Tibial nerve (tissue), 4 donors: Measurements from ENCODE around the gene TRAK1. TPM values are rescaled to one million over a fixed set of nuclear protein-coding genes. Genes with fewer than 3 reads are reported as not detected.
A peak's percentile ranks its signal among the peaks of the same experiment; 100 is the strongest.
"Not testable (repeated sequence)": the region's sequence is repeated elsewhere in the genome, so short reads cannot be mapped to it uniquely, and the experiment has no call there.

Source experiments
- DNase-seq, 2 donors: peaks; one replicate each; pipeline ENCODE4 v3.0.0-alpha.2; 2019; ENCODE audit warnings: low spot score in 2 of 2
- H3K27ac ChIP-seq, 4 donors: fragments of 200-600 bp; sonication (generic) in 3 of 4; one replicate each; pipeline ENCODE4 v1.5.1; 2017 to 2019; ENCODE audit warnings: mild to moderate bottlenecking in 1 of 4
- H3K27me3 ChIP-seq, 2 donors: fragments of 200-600 bp; sonication (generic) in 1 of 2; one replicate each; pipeline versions ENCODE4 v1.5.1 to v1.6.0; 2017 to 2019
- H3K36me3 ChIP-seq, 3 donors: fragments of 200-600 bp; sonication (generic); one replicate each; pipeline ENCODE4 v1.5.1; 2018 to 2019
- H3K4me1 ChIP-seq, 4 donors: fragments of 200-600 bp; sonication (generic) in 3 of 4; one replicate each; pipeline ENCODE4 v1.5.1; 2017 to 2019
- H3K4me3 ChIP-seq, 4 donors: fragments of 200-600 bp; sonication (generic) in 3 of 4; one replicate each; pipeline ENCODE4 v1.5.1; 2017 to 2019; ENCODE audit warnings: mild to moderate bottlenecking in 1 of 4, moderate library complexity in 1 of 4
- H3K9me3 ChIP-seq, 4 donors: fragments of 200-600 bp; sonication (generic) in 3 of 4; one replicate each; pipeline ENCODE4 v1.5.1; 2017 to 2019
- CTCF ChIP-seq, 5 experiments: fragments of 200-600 bp in 3 of 5; fragments of 450-650 bp in 2 of 5; sonication (generic) in 3 of 5; IDR thresholded peaks; one replicate each; pipeline ENCODE4 v1.5.1; 2016 to 2019; ENCODE audit warnings: antibody characterized with exemption in 5 of 5, mild to moderate bottlenecking in 3 of 5, moderate library complexity in 2 of 5
- EP300 ChIP-seq, 2 donors: sonication (generic); formaldehyde crosslinking; IDR thresholded peaks; one replicate each; pipeline ENCODE4 v1.6.1; 2017; ENCODE audit warnings: antibody characterized with exemption in 2 of 2, mild to moderate bottlenecking in 1 of 2
- POLR2A ChIP-seq, 2 donors: fragments of 450-650 bp; IDR thresholded peaks; one replicate each; pipeline ENCODE4 v1.6.1; 2017; ENCODE audit warnings: antibody characterized with exemption in 2 of 2, mild to moderate bottlenecking in 2 of 2, moderate library complexity in 2 of 2
- WGBS, 2 donors: methylation state at CpG; one replicate each; pipeline ENCODE4 v1.1.5; 2018; 5-methylcytosine and 5-hydroxymethylcytosine counted together
- total RNA-seq, 4 donors: library from RNA; depleted of rRNA; stranded (reverse); fragments of >200 nt; gene quantifications; one replicate each; pipeline ENCODE4 v1.1.0, GENCODE V29; 2016

The TRAK1 gene
- total RNA-seq, 4 donors from 2014 or later, result 28.6 to 68.1 (median 35.5) TPM

GRCh38 chr3:42102571-42102970 is 11.4 kb downstream of the TRAK1 start:
- DNase-seq, result no peak
- H3K4me3 ChIP-seq, result no peak overlapping the region
- peaks cover 2 to 58% (median 24%) of the 10 kb centered on the region in 4 donors for H3K4me1 ChIP-seq
- H3K27ac ChIP-seq, result peak overlapping the region in 2 of 4 donors; percentile 79 to 83
- TF ChIP-seq EP300 (IDR thresholded peaks at IDR 0.05) (no peak), POLR2A (IDR thresholded peaks at IDR 0.05) (no peak), CTCF (IDR thresholded peaks at IDR 0.05) (no peak)
- H3K36me3 ChIP-seq, result peaks cover 0 to 15% (median 2%) of the 10 kb centered on the region in 3 donors
- WGBS, 2 donors, result 43 to 55% methylated on average over 6 of the region's 6 CpGs
- no peaks in the 10 kb centered on the region for H3K9me3 ChIP-seq
- no peaks in the 10 kb centered on the region for H3K27me3 ChIP-seq

- H3K9me3 ChIP-seq, H3K27me3 ChIP-seq, H3K4me3 ChIP-seq, DNase-seq, H3K27ac ChIP-seq: not testable (repeated sequence)
- peaks cover 0 to 15% (median 2%) of the 10 kb centered on the region in 3 donors for H3K36me3 ChIP-seq
- peaks cover 2 to 43% (median 13%) of the 10 kb centered on the region in 4 donors for H3K4me1 ChIP-seq
- 92% methylated on average over 15 of the region's 15 CpGs for WGBS, 2 donors
Measured at GRCh38 chr3:42103921-42104665, 12.9 kb downstream of the TRAK1 start.

GRCh38 chr3:42105994-42106393 is 14.8 kb downstream of the TRAK1 start:
- Histone ChIP-seq H3K4me1 (peaks cover 0 to 24% (median 6%) of the 10 kb centered on the region in 4 donors), H3K36me3 (peaks cover 0 to 15% (median 2%) of the 10 kb centered on the region in 3 donors)
- H3K27ac ChIP-seq, H3K9me3 ChIP-seq, DNase-seq, H3K27me3 ChIP-seq, H3K4me3 ChIP-seq: not testable (repeated sequence)
- 79 to 87% methylated on average over 1 to 2 of the region's 2 CpGs for WGBS, 2 donors

- DNase-seq, result no peak
- TF ChIP-seq CTCF (IDR thresholded peaks at IDR 0.05) (no peak), POLR2A (IDR thresholded peaks at IDR 0.05) (no peak), EP300 (IDR thresholded peaks at IDR 0.05) (no peak)
- H3K36me3 ChIP-seq, result peaks cover 0 to 15% (median 2%) of the 10 kb centered on the region in 3 donors
- no peak overlapping the region for H3K4me3 ChIP-seq
- peaks cover 0 to 18% (median 1%) of the 10 kb centered on the region in 4 donors for H3K4me1 ChIP-seq
- no peaks in the 10 kb centered on the region for H3K9me3 ChIP-seq
- no peaks in the 10 kb centered on the region for H3K27me3 ChIP-seq
- H3K27ac ChIP-seq, result peak overlapping the region in 1 of 4 donors; percentile 33
Measured at GRCh38 chr3:42106646-42107045, 15.5 kb downstream of the TRAK1 start.

- Histone ChIP-seq H3K9me3 (no peaks in the 10 kb centered on the region), H3K4me3 (no peak overlapping the region), H3K27me3 (no peaks in the 10 kb centered on the region), H3K4me1 (peaks cover 0 to 16% (median 0%) of the 10 kb centered on the region in 4 donors), H3K27ac (no peak overlapping the region), H3K36me3 (peaks cover 0 to 4% (median 0%) of the 10 kb centered on the region in 3 donors)
- DNase-seq, result no peak
- 84 to 88% methylated on average over 3 of the region's 3 CpGs for WGBS, 2 donors
- TF ChIP-seq EP300 (IDR thresholded peaks at IDR 0.05) (no peak), POLR2A (IDR thresholded peaks at IDR 0.05) (no peak), CTCF (IDR thresholded peaks at IDR 0.05) (no peak)
Measured at GRCh38 chr3:42110631-42111030, 19.5 kb downstream of the TRAK1 start.

GRCh38 chr3:42114130-42114725 is 23.1 kb downstream of the TRAK1 start:
- no peak for DNase-seq
- WGBS, 2 donors, result 64 to 67% methylated on average over 4 of the region's 4 CpGs

More at GRCh38 chr3:42114130-42114725, 23.1 kb downstream of the TRAK1 start:
- Histone ChIP-seq H3K27me3 (no peaks in the 10 kb centered on the region), H3K9me3 (no peaks in the 10 kb centered on the region), H3K4me3 (no peak overlapping the region), H3K36me3 (peaks cover 0 to 4% (median 0%) of the 10 kb centered on the region in 3 donors), H3K4me1 (peaks cover 0 to 50% (median 10%) of the 10 kb centered on the region in 4 donors), H3K27ac (no peak overlapping the region)
- TF ChIP-seq EP300 (IDR thresholded peaks at IDR 0.05) (peak in 1 of 2 donors; percentile 32), CTCF (IDR thresholded peaks at IDR 0.05) (no peak)
